Mesodermal cell (in vitro differentiated cells): ENCODE measurements around the gene CCS.
"Not testable (repeated sequence)": the region's sequence is repeated elsewhere in the genome, so short reads cannot be mapped to it uniquely, and the experiment has no call there.

Experiments
- H3K27ac ChIP-seq: 2 replicates; pipeline ENCODE4 v1.7.0; 2013; ENCODE audit warnings: mild to moderate bottlenecking, low read depth, low read length, moderate library complexity; ENCODE audit not compliant: severe bottlenecking
- H3K36me3 ChIP-seq: 2 replicates; pipeline ENCODE4 v1.7.1; 2013; ENCODE audit warnings: mild to moderate bottlenecking, low read length, moderate library complexity; ENCODE audit not compliant: control insufficient read depth, insufficient read depth
- H3K4me1 ChIP-seq: one replicate; pipeline ENCODE4 v1.7.1; 2013; ENCODE audit warnings: mild to moderate bottlenecking, low read length; ENCODE audit not compliant: insufficient read depth, control insufficient read depth, poor library complexity, severe bottlenecking
- H3K4me3 ChIP-seq: 2 replicates; pipeline ENCODE4 v1.7.0; 2013; ENCODE audit warnings: low read length, control low read depth, mild to moderate bottlenecking; ENCODE audit not compliant: insufficient read depth, poor library complexity, severe bottlenecking; ENCODE audit errors: extremely low read depth
- H3K9me3 ChIP-seq: 2 replicates; pipeline ENCODE4 v1.7.1; 2013; ENCODE audit warnings: mild to moderate bottlenecking, low read length, moderate library complexity; ENCODE audit not compliant: control insufficient read depth
- WGBS, 2 experiments: methylation state at CpG; one replicate each; pipeline ENCODE4 v1.1.5; 2013; ENCODE audit warnings: missing lambda C conversion rate in 2 of 2; ENCODE audit not compliant: insufficient coverage in 2 of 2; 5-methylcytosine and 5-hydroxymethylcytosine counted together

CCS gene

DNA sequence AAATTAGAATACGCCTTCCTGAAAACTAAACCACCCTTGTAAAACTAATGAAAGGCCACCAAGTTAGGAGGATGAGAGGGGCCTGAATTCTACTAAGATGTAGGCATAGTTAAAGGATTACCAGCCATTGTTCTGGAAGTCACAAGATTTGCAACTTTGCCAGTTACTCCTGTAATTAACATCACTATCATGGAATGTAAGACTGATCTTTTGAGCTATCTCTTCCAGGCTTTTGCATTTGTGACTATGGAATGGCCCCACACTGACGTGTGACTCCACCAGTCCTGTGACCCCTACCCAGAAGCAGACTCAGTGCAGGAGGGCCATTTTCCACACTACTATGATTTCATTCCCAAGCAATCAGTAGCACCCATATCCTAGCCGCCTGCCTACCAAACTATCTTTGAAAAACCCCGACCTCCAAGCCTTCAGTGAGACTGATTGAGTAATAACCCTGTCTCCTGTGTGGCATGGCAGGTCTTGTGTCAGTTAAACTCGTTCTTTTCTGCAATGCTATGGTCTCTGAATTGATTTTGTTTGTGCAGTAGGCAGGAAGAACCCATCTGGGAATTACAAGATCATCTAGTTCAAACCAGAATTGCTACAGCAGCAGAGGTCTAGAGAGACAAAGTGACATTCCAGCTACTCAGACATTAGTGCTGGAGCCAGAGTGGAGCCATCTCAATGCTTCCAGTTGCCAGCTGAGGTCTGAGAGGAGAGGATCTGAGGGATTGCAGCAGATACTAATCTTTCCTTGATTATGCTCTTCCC lies 22.7 kb upstream of the CCS start:
- H3K4me3 ChIP-seq: no peak overlapping the region
- H3K4me1 ChIP-seq: no peaks in the 10 kb centered on the region
- peak overlapping the region; percentile 53 for H3K27ac ChIP-seq
- WGBS, 2 experiments: 38 to 40% methylated on average over 1 to 2 of the region's 5 CpGs
- no peaks in the 10 kb centered on the region for H3K9me3 ChIP-seq
- H3K36me3 ChIP-seq: no peaks in the 10 kb centered on the region

DNA sequence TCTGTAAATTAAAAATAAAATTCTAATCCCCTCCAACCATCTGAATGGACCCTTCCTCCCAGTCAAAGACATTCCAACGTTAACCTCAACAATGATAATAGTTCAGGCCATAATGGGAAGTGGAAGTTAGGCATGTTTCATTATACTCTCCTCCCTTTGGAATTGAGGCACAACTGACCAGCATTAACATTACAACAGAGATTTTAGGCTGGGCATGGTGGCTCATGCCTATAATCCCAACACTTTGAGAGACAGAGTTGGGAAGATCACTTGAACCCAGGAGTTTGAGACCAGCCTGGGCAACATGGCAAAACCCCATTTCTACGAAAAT lies 22.2 kb upstream of the CCS start:
- no peaks in the 10 kb centered on the region for H3K9me3 ChIP-seq
- H3K27ac ChIP-seq: peak overlapping the region; percentile 53
- no peaks in the 10 kb centered on the region for H3K36me3 ChIP-seq
- no peaks in the 10 kb centered on the region for H3K4me1 ChIP-seq
- 93 to 100% methylated on average over 1 of the region's 2 CpGs for WGBS, 2 experiments
- no peak overlapping the region for H3K4me3 ChIP-seq

DNA sequence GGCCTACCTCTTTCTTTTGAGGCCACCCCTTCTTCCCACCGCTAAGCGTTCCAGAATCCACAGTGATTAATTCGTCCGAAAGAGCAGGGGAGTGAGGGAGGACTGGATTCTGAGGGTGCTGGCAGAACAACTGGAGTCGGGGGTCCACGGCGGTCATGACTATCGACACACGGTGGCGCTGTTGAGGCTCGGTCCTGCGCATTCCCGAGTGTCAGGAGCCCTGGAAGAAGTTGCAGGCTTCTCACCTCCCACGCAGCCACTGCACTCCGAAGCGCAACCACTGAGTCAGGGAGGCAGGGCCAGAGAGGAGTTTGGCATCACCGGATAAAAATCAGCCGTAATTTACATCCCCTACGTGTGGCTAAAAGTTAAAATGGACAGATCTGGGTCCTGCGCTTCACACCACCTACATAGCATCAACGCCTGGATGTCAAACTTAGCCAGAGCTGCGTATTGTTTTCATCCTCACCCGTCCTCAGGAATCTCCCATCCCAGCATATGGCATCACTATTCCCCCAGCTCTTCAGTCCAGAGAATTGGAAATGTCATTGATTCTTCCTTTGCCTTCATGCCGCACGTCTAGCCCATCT lies 13.9 kb upstream of the CCS start:
- Histone ChIP-seq H3K27ac (no peak overlapping the region), H3K4me3 (no peak overlapping the region), H3K4me1 (no peaks in the 10 kb centered on the region), H3K9me3 (peaks cover 3% of the 10 kb centered on the region), H3K36me3 (no peaks in the 10 kb centered on the region)
- 29 to 34% methylated on average over 18 to 23 of the region's 25 CpGs for WGBS, 2 experiments

DNA sequence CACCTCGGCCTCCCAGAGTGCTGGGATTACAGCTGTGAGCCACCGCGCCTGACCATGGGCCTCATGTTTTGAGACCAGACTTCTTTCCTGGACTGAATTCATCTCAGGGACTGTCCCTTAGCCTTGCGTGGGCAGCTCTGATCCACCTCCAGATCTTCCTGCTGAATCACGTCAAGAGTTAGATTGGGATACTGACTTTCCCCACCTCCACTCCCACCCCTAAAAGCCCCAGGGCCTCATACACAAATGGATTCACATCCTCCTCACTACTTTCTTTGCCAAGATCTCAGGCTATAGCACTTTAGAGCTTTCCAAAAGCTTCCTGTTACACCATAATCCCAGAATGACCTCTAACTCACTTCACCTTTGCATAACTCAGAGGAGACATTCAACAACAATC lies 12.2 kb upstream of the CCS start:
- Histone ChIP-seq H3K4me3 (no peak overlapping the region), H3K36me3 (no peaks in the 10 kb centered on the region), H3K27ac (no peak overlapping the region), H3K4me1 (no peaks in the 10 kb centered on the region), H3K9me3 (peaks cover 3% of the 10 kb centered on the region)
- WGBS, 2 experiments: 89 to 92% methylated on average over 5 of the region's 5 CpGs

DNA sequence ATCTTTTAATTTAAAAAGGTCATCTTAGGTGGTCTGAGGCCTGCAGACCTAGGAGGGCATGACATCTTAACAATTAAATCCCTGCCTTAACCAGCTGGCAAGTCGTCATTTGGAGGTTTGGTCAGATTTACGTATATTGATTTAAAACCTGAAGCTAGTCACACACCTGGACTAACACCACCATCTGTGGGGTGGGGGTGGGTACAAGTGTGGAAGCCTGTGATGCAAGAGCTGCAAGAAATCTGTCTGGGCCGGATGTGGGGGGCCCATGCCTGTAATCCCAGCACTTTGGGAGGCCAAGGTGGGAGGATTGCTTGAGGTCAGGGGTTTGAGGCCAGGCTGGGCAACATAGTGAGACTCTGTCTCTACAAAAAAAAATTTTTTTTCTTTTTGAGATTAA lies 11.7 kb upstream of the CCS start:
- Histone ChIP-seq H3K4me1 (no peaks in the 10 kb centered on the region), H3K9me3 (peaks cover 3% of the 10 kb centered on the region), H3K36me3 (no peaks in the 10 kb centered on the region), H3K4me3 (no peak overlapping the region), H3K27ac (no peak overlapping the region)
- WGBS, 2 experiments: 70 to 83% methylated on average over 1 of the region's 3 CpGs

DNA sequence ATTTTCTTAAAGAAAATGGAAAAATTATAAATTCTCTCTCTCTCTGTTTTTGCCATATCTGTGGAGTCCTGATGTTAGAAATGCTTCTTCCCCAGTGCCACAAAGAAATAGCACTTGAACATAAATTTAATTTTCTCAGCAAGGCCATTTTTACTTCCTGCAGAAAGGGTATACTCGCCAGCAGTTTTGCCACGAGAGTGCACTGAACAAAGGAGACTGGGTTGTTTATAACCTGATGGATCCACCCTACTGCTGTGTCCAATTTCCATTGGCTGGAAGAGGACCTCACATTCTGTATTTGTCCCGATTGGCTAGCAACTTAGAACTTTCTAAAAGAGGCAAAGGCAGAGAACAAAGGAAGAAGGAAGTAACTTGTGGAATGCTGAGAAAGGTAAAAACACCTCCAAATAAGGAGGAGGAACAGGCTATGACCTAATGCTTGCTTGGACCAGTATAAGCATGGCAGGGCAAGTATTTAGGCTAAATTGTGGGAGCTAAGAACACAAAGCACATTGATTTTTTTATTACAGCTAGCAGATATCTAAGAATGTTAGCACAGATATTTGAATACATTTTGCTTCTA lies 10.3 kb upstream of the CCS start:
- 89 to 93% methylated on average over 2 to 3 of the region's 3 CpGs for WGBS, 2 experiments
- H3K36me3 ChIP-seq, H3K4me3 ChIP-seq, H3K9me3 ChIP-seq, H3K27ac ChIP-seq, H3K4me1 ChIP-seq: not testable (repeated sequence)

DNA sequence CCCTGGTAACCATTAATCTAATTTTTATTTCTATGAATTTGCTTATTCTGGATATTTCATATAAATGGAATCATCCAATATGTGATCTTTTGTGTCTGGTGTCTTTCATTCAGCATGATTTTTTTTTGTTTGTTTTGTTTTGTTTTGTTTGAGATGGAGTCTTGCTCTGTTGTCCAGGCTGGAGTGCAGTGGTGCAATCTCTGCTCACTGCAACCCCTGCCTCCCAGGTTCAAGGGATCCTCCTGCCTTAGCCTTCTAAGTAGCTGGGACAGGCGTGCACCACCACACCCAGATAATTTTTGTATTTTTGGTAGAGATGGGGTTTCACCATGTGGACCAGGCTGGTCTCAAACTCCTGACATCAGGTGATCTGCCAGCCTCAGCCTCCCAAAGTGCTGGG lies 7.5 kb upstream of the CCS start:
- not testable (repeated sequence) for H3K9me3 ChIP-seq, H3K4me1 ChIP-seq, H3K4me3 ChIP-seq, H3K36me3 ChIP-seq, H3K27ac ChIP-seq
- WGBS, 2 experiments: no CpG with 5 or more reads among the region's 1 CpG

DNA sequence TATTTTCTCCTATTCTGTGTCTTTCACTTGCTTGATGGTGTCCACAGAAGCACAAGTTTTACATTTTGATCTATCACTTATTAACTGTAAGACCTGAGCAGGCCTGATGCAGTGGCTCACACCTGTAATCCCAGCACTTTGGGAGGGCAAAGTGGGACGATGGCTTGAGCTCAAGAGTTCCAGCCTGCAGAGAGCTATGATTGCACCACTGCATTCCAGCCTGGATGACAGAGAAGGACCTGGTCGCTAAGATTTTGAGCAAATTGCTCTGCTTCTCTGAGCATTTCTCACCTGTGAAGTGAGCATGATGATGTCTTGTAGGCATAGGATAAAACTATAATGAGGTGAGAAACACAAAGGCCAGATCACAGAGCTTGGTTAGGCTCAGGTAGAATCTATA lies 6.8 kb upstream of the CCS start:
- 70 to 71% methylated on average over 2 of the region's 2 CpGs for WGBS, 2 experiments
- Histone ChIP-seq H3K9me3 (peaks cover 13% of the 10 kb centered on the region), H3K4me1 (no peaks in the 10 kb centered on the region), H3K4me3 (no peak overlapping the region), H3K27ac (no peak overlapping the region), H3K36me3 (no peaks in the 10 kb centered on the region)

DNA sequence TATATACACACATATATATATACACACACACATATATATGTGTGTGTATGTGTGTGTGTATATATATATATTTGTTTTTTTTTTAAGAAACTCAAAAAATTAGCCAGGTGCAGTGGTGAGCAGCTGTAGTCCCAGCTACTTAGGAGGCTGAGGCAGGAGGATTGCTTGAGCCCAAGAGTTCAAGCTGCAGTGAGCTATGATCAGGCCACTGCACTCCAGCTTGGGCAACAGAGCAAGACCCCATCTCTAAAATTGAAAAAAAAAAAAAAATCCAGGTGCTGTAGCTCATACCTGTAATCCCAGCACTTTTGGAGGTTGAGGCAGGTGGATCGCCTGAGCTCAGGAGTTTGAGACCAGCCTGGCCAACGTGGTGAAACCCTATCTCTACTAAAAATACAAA lies 3.7 kb upstream of the CCS start:
- H3K27ac ChIP-seq, H3K4me3 ChIP-seq, H3K4me1 ChIP-seq, H3K36me3 ChIP-seq: not testable (repeated sequence)
- peaks cover 20% of the 10 kb centered on the region for H3K9me3 ChIP-seq
- WGBS, 2 experiments: 78 to 100% methylated on average over 1 to 2 of the region's 2 CpGs

DNA sequence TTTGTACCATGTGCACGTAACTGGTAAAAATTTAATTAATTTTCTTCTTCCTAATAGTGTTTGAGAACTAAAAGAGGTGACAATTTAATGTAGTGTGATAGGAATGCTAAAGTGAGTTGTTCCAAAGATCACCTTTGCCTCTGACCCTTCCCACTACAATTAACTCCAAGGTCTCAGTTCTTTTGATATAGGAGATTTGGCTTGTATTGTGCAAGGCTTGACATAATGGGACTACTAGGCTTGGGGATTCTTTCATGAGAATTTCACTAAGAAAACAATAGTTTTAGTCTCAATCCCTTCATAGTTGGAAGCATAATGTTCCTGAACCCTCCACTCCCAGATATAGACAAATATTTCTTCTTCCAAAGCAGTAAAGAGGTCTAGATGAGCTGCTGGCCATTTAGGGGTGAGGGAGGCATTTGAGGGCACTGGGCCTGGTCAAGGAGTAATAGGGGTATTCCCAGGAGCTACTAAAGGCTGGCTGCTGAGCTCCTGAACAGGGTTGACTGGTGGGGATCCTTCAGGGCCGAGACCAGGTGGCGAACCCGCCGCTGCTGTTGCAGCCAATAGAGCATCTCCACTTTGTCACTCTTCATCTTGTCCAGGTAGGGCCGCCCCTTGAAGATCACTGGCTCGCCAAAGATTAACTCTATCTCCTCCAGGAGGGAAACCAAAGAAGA lies 2.8 kb upstream of the CCS start:
- Histone ChIP-seq H3K27ac (no peak overlapping the region), H3K4me3 (no peak overlapping the region), H3K9me3 (peaks cover 20% of the 10 kb centered on the region), H3K36me3 (no peaks in the 10 kb centered on the region), H3K4me1 (no peaks in the 10 kb centered on the region)
- WGBS, 2 experiments: 80 to 94% methylated on average over 2 to 5 of the region's 7 CpGs

DNA sequence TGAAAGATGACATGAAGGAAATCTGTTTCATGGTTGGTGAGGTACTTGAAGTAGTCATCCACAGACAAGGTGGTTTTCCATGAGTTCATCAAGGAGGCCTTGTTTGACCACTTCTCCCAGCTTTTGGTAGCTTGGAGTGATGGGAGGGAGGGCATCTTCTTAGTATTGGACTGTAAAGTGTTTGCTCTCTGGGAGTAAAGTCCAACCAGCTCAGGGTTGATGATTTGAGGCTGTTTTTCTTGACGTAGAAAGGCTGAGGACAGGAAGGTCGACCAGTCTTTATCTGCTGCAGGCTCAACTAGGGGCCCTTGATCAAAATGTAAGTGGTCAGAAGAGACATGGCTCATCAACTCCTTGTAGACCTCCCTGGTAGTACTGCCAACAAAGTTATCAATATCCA lies 1.8 kb upstream of the CCS start:
- 73 to 100% methylated on average over 1 to 2 of the region's 2 CpGs for WGBS, 2 experiments
- no peak overlapping the region for H3K4me3 ChIP-seq
- no peaks in the 10 kb centered on the region for H3K4me1 ChIP-seq
- H3K36me3 ChIP-seq: no peaks in the 10 kb centered on the region
- H3K27ac ChIP-seq: no peak overlapping the region
- peaks cover 20% of the 10 kb centered on the region for H3K9me3 ChIP-seq
